CD4-positive, alpha-beta T cell (primary cell): ENCODE measurements around the gene CEP72. TPM values are rescaled to one million over a fixed set of nuclear protein-coding genes. Genes with fewer than 3 reads are reported as not detected.
"Not testable (repeated sequence)": the region's sequence is repeated elsewhere in the genome, so short reads cannot be mapped to it uniquely, and the experiment has no call there.

ENCODE experiments used
- ATAC-seq: fragments of 200-7000 bp; cut with Tn5 transposase; one replicate; pipeline ENCODE4 v1.10.0; 2022; ENCODE audit warnings: mild to moderate bottlenecking; ENCODE audit not compliant: poor library complexity
- CTCF ChIA-PET: fragments of 350-600 bp; sonication (Branson Sonifier 250); formaldehyde crosslinking; loops from one replicate; lab custom pipeline; 2021; ENCODE audit warnings: antibody characterized with exemption, inconsistent platforms; lab: Charles Lee
- POLR2A ChIA-PET: fragments of 350-600 bp; sonication (Branson Sonifier 250); formaldehyde crosslinking; loops from one replicate; lab custom pipeline; 2021; ENCODE audit warnings: antibody characterized with exemption, inconsistent platforms; lab: Charles Lee
- DNase-seq, 14 experiments: peaks; one replicate each; pipeline ENCODE4 v3.0.0-alpha.2; 2013 to 2020; ENCODE audit warnings: mixed read lengths in 2 of 14
- H3K27ac ChIP-seq, 2 donors: one replicate each; pipeline versions ENCODE4 v1.5.1 to v1.7.0; 2013; ENCODE audit warnings: low read length in 2 of 2, low read depth in 1 of 2, mild to moderate bottlenecking in 1 of 2
- H3K27me3 ChIP-seq, 2 experiments: 1 replicate in 1 of 2; 2 replicates in 1 of 2; pipeline versions ENCODE4 v1.6.1 to v1.7.0; 2013; ENCODE audit warnings: low read length in 2 of 2, control low read depth in 1 of 2, mild to moderate bottlenecking in 1 of 2, moderate library complexity in 1 of 2; ENCODE audit not compliant: insufficient read depth in 2 of 2, control insufficient read depth in 1 of 2
- H3K36me3 ChIP-seq: one replicate; pipeline ENCODE4 v1.6.1; 2013; ENCODE audit warnings: low read length, control low read depth; ENCODE audit not compliant: insufficient read depth
- H3K4me1 ChIP-seq: one replicate; pipeline ENCODE4 v1.6.1; 2013; ENCODE audit warnings: low read length, control low read depth; ENCODE audit not compliant: insufficient read depth
- H3K4me3 ChIP-seq: one replicate; pipeline ENCODE4 v1.5.1; 2013; ENCODE audit warnings: mild to moderate bottlenecking, low read length, moderate library complexity
- H3K9me3 ChIP-seq, 2 experiments: 1 replicate in 1 of 2; 2 replicates in 1 of 2; pipeline versions ENCODE4 v1.6.1 to v1.7.0; 2013; ENCODE audit warnings: low read length in 2 of 2, mild to moderate bottlenecking in 2 of 2, control low read depth in 1 of 2, moderate library complexity in 1 of 2; ENCODE audit not compliant: control insufficient read depth in 1 of 2, insufficient read depth in 1 of 2
- H3K27ac Mint-ChIP-seq: one replicate; pipeline ENCODE4 v1.8.0; 2020; ENCODE audit warnings: mixed read lengths
- H3K27me3 Mint-ChIP-seq: one replicate; pipeline ENCODE4 v1.8.0; 2021; ENCODE audit warnings: mixed read lengths
- H3K36me3 Mint-ChIP-seq: one replicate; pipeline ENCODE4 v1.8.0; 2021; ENCODE audit warnings: low read depth, mixed read lengths
- H3K4me1 Mint-ChIP-seq: one replicate; pipeline ENCODE4 v1.8.0; 2021; ENCODE audit warnings: low read depth, mixed read lengths
- H3K4me3 Mint-ChIP-seq: one replicate; pipeline ENCODE4 v1.8.0; 2020; ENCODE audit warnings: mild to moderate bottlenecking, mixed read lengths
- H3K9me3 Mint-ChIP-seq: one replicate; pipeline ENCODE4 v1.8.0; 2020; ENCODE audit warnings: mixed read lengths
- intact Hi-C, 2 experiments: fragments of 100-400 bp; cut with DNase I in 1 of 2; cut with micrococcal nuclease in 1 of 2; formaldehyde crosslinking; loops; one replicate each; pipeline versions ENCODE4 v1.15.1 to v1.9.0; 2023 to 2025; cut with DNase I, micrococcal nuclease
- total RNA-seq, 174 experiments: library from RNA in 2 of 174; stranded (reverse) in 2 of 174; gene quantifications; one replicate each; pipeline ENCODE4 v1.2.3 and lab custom pipeline; 2021 to 2026
- TF ChIP-seq, protein P1 (sequence below): fragments of 200-600 bp; IDR thresholded peaks from one replicate; pipeline ENCODE4 v1.8.0; 2022; ENCODE audit warnings: antibody characterized with exemption, mild to moderate bottlenecking

The CEP72 gene
- total RNA-seq, 2 experiments from 2014 or later: 7.6 to 8.0 TPM

DNA sequence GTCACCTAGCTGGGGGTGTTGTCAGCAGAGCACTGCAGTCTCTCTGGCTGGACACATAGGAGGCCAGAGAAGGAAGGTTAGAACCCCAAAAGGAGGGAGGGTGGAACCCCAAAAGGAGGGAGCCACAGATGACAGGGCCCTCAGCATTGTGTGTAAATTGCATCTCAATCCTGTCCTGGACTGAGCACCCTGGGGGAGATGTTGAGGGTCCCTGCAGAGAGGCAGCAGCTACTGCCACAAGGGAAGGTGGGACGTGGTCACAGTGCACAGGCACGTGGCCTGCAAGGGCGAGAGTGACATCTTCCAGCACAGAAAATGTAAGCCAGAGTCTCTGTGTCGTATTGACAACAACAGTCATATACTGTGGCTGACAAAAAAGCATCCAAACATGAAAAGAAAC is 36.5 kb upstream of the CEP72 start:
- Histone ChIP-seq H3K27me3 (peaks cover 13 to 25% of the 10 kb centered on the region in 2 experiments), H3K36me3 (no peaks in the 10 kb centered on the region), H3K9me3 (peaks cover 18 to 23% of the 10 kb centered on the region in 2 experiments), H3K4me1 (no peaks in the 10 kb centered on the region), H3K4me3 (no peak overlapping the region), H3K27ac (no peak overlapping the region)
- H3K36me3 Mint-ChIP-seq: no peaks in the 10 kb centered on the region
- TF ChIP-seq, protein P1, sequence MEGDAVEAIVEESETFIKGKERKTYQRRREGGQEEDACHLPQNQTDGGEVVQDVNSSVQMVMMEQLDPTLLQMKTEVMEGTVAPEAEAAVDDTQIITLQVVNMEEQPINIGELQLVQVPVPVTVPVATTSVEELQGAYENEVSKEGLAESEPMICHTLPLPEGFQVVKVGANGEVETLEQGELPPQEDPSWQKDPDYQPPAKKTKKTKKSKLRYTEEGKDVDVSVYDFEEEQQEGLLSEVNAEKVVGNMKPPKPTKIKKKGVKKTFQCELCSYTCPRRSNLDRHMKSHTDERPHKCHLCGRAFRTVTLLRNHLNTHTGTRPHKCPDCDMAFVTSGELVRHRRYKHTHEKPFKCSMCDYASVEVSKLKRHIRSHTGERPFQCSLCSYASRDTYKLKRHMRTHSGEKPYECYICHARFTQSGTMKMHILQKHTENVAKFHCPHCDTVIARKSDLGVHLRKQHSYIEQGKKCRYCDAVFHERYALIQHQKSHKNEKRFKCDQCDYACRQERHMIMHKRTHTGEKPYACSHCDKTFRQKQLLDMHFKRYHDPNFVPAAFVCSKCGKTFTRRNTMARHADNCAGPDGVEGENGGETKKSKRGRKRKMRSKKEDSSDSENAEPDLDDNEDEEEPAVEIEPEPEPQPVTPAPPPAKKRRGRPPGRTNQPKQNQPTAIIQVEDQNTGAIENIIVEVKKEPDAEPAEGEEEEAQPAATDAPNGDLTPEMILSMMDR: no peak
- H3K27me3 Mint-ChIP-seq: peaks cover 61% of the 10 kb centered on the region
- ChIA-PET CTCF (no interaction called here), POLR2A (no interaction called here)
- no peaks in the 10 kb centered on the region for H3K4me1 Mint-ChIP-seq
- intact Hi-C loops: no loop called here
- DNase-seq (no peak), ATAC-seq (no peak)
- no peak overlapping the region for H3K27ac Mint-ChIP-seq
- H3K9me3 Mint-ChIP-seq: peaks cover 11% of the 10 kb centered on the region
- no peak overlapping the region for H3K4me3 Mint-ChIP-seq

DNA sequence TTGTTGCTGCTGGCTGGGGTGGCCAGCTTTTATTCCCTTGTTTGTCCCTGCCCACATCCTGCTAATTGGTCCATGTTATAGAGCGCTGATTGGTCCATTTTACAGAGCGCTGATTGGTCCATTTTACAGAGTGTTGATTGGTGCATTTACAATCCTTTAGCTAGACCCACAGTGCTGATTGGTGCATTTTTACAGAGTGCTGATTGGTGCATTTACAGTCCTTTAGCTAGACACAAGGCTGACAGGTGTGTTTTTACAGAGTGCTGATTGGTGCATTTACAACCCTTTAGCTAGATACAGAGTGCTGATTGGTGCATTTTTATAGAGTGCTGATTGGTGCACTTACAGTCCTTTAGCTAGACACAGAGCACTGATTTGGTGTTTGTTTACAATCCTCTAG is 34.9 kb upstream of the CEP72 start:
- intact Hi-C loops, CTCF ChIA-PET, H3K27ac Mint-ChIP-seq, DNase-seq, H3K4me1 Mint-ChIP-seq, H3K27ac ChIP-seq, H3K36me3 Mint-ChIP-seq, ATAC-seq, H3K4me3 ChIP-seq, H3K36me3 ChIP-seq, POLR2A ChIA-PET, H3K4me1 ChIP-seq, H3K4me3 Mint-ChIP-seq: not testable (repeated sequence)
- Histone ChIP-seq H3K9me3 (peaks cover 18 to 23% of the 10 kb centered on the region in 2 experiments), H3K27me3 (peaks cover 25% of the 10 kb centered on the region in 2 experiments)
- Mint-ChIP-seq H3K27me3 (peaks cover 75% of the 10 kb centered on the region), H3K9me3 (peaks cover 11% of the 10 kb centered on the region)

DNA sequence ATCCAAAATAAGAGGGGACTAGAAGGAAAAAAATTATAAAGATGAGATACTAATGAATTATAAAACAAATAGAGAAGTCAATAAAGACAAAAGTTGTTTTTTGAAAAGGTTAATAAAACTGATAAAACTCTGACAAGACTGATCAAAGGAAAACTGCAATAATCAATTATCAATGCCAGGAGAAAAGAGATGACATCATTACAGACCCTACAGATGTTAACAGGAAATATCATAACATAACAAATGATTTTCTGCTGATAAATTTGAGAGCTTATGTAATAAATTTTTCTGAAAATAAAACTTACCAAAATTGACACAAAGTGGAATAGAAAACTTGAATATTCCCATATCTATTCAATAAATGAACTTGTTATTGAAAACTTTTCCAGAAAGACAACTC is 34.3 kb upstream of the CEP72 start:
- H3K36me3 Mint-ChIP-seq: no peaks in the 10 kb centered on the region
- DNase-seq (no peak), ATAC-seq (no peak)
- no peak overlapping the region for H3K27ac Mint-ChIP-seq
- intact Hi-C loops: no loop called here
- no peak overlapping the region for H3K4me3 ChIP-seq
- POLR2A ChIA-PET: no interaction called here
- no peak overlapping the region for H3K27ac ChIP-seq
- peaks cover 81% of the 10 kb centered on the region for H3K27me3 Mint-ChIP-seq
- no peaks in the 10 kb centered on the region for H3K4me1 Mint-ChIP-seq
- no peaks in the 10 kb centered on the region for H3K36me3 ChIP-seq
- no peak overlapping the region for H3K4me3 Mint-ChIP-seq
- peaks cover 19 to 23% of the 10 kb centered on the region in 2 experiments for H3K9me3 ChIP-seq
- H3K27me3 ChIP-seq: peaks cover 26 to 28% of the 10 kb centered on the region in 2 experiments
- CTCF ChIA-PET: no interaction called here
- TF ChIP-seq, protein P1: no peak
- no peaks in the 10 kb centered on the region for H3K4me1 ChIP-seq
- peaks cover 11% of the 10 kb centered on the region for H3K9me3 Mint-ChIP-seq

DNA sequence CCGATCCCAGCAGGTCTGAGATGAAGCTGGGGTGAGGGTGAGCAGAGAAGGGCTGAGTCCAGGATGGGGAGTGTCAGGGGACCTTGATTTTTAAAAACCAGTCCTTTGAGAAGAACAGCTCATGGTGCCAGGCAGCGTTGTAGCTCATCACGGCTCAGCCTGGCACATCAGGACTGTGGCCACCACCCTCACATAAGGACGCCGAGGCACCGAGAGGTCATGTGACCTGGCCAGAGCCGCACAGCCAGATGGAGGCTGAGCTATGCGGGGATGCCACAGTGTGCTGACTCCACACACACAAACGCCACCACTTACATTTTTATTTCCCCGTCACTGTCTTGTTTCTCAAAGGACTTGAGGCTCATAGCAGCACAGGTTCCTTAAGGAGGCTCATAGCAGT is 32.9 kb upstream of the CEP72 start:
- Mint-ChIP-seq H3K9me3 (peaks cover 11% of the 10 kb centered on the region), H3K27ac (no peak overlapping the region), H3K4me3 (no peak overlapping the region), H3K4me1 (no peaks in the 10 kb centered on the region), H3K36me3 (no peaks in the 10 kb centered on the region), H3K27me3 (peaks cover 82% of the 10 kb centered on the region)
- TF ChIP-seq, protein P1: no peak
- intact Hi-C loops: no loop called here
- no peaks in the 10 kb centered on the region for H3K36me3 ChIP-seq
- peaks cover 23% of the 10 kb centered on the region in 2 experiments for H3K9me3 ChIP-seq
- CTCF ChIA-PET: no interaction called here
- H3K27ac ChIP-seq: no peak overlapping the region
- no peaks in the 10 kb centered on the region for H3K4me1 ChIP-seq
- peaks cover 28% of the 10 kb centered on the region in 2 experiments for H3K27me3 ChIP-seq
- POLR2A ChIA-PET: no interaction called here
- no peak overlapping the region for H3K4me3 ChIP-seq
- no peak for ATAC-seq
- DNase-seq: no peak
